Type B pancreatic cell (in vitro differentiated cells): ENCODE data around the gene GPRC5B. TPM values are rescaled to one million over a fixed set of nuclear protein-coding genes. Genes with fewer than 3 reads are reported as not detected.

Experiments
- DNase-seq: peaks from one replicate; pipeline ENCODE4 v3.0.0; 2021; ENCODE audit warnings: mixed read lengths; ENCODE audit not compliant: unreplicated experiment; ENCODE audit errors: extremely low spot score
- H3K27ac Mint-ChIP-seq: 2 replicates; pipeline ENCODE4 v1.8.0; 2021; ENCODE audit warnings: mild to moderate bottlenecking, mixed read lengths
- H3K27me3 Mint-ChIP-seq: 2 replicates; pipeline ENCODE4 v1.8.0; 2021; ENCODE audit warnings: mixed read lengths
- H3K36me3 Mint-ChIP-seq: 2 replicates; pipeline ENCODE4 v1.8.0; 2021; ENCODE audit warnings: mixed read lengths
- H3K4me1 Mint-ChIP-seq: one replicate; pipeline ENCODE4 v1.8.0; 2021; ENCODE audit warnings: mixed read lengths; ENCODE audit not compliant: unreplicated experiment
- H3K4me3 Mint-ChIP-seq: 2 replicates; pipeline ENCODE4 v1.8.0; 2021; ENCODE audit warnings: mild to moderate bottlenecking, mixed read lengths
- H3K9me3 Mint-ChIP-seq: 2 replicates; pipeline ENCODE4 v1.8.0; 2021; ENCODE audit warnings: mixed read lengths
- total RNA-seq: library from RNA; stranded (reverse); gene quantifications from 2 replicates; pipeline ENCODE4 v1.2.1, GENCODE V29; 2021; ENCODE audit warnings: low replicate concordance
- TF ChIP-seq, protein P1 (sequence below): fragments of 200-600 bp; sonication (generic); conservative IDR thresholded peaks from 2 replicates; pipeline ENCODE4 v1.5.0; 2021; ENCODE audit warnings: antibody characterized with exemption, mild to moderate bottlenecking

GPRC5B gene
- total RNA-seq, 1 donor from 2014 or later, result 53.8 TPM

DNA sequence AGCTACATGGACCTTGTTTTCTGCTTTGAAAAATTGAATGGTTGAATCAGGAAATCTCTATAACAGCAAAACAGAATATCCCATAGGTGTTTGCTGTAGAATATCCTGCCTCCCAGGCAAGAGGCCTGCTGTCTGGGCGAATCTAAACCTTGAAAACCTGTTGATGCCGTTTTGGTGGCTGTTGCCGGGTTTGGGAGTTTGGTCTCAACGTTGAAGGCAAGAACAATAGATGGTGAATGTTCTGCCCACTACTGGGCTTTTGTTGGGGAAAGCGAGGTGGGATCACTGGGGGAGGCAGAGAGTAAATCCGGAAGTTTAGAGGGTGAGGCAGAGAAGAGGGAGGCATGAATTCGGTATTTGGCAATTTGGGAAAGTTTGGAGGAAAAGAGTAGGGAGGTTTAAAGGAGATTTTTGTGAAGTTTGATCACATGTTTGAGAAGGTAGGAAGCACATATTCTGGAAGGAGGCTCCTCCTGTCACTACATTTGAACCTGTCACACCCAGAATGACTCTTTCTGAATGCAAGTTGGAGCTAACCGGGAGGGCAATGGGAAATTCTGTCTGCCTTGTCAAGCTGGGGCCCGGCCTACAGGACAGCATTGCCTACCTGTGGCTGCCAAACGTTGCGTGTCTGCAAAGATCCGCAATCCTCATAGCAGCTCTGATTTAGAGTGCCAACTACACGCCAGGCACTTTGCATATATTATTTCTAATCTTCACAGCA is 46.5 kb downstream of the GPRC5B start:
- TF ChIP-seq, protein P1, sequence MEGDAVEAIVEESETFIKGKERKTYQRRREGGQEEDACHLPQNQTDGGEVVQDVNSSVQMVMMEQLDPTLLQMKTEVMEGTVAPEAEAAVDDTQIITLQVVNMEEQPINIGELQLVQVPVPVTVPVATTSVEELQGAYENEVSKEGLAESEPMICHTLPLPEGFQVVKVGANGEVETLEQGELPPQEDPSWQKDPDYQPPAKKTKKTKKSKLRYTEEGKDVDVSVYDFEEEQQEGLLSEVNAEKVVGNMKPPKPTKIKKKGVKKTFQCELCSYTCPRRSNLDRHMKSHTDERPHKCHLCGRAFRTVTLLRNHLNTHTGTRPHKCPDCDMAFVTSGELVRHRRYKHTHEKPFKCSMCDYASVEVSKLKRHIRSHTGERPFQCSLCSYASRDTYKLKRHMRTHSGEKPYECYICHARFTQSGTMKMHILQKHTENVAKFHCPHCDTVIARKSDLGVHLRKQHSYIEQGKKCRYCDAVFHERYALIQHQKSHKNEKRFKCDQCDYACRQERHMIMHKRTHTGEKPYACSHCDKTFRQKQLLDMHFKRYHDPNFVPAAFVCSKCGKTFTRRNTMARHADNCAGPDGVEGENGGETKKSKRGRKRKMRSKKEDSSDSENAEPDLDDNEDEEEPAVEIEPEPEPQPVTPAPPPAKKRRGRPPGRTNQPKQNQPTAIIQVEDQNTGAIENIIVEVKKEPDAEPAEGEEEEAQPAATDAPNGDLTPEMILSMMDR, result no peak
- no peak for DNase-seq
- no peaks in the 10 kb centered on the region for H3K9me3 Mint-ChIP-seq
- peaks cover 15% of the 10 kb centered on the region for H3K4me1 Mint-ChIP-seq
- peaks cover 3% of the 10 kb centered on the region for H3K36me3 Mint-ChIP-seq
- H3K4me3 Mint-ChIP-seq, result no peak overlapping the region
- no peaks in the 10 kb centered on the region for H3K27me3 Mint-ChIP-seq
- H3K27ac Mint-ChIP-seq, result no peak overlapping the region

DNA sequence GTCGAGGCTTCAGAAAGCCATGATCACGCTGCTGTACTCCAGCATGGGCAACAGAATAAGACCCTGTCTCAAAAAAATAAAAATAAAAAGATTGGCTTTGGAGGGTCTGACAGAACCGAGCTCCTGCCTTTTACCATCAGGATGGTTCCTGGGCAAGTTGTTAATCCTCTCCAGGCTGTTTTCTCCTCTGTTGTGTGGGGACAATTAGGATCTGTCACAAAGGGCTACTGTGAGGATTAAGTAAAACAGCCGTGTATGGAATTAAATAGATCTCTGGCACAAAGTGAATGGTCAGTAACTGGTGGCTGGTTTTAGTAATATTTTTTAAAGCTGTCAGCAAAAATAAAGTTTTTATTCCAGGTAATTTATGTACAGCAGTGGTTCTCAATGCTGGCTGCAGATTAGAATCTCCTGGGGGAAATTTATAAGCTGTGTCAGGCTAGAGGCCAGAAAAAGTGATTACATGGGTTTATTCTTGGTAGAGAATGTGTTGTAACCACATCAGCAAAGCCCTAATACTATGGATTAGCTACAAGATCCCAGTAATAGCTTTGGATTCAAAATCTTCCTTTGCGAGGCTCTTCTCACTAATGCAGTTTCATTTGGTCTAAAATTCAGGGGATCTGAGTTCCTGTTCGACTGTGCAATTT is 47.2 kb downstream of the GPRC5B start:
- Mint-ChIP-seq H3K9me3 (no peaks in the 10 kb centered on the region), H3K27me3 (no peaks in the 10 kb centered on the region), H3K4me1 (peaks cover 13% of the 10 kb centered on the region), H3K27ac (no peak overlapping the region), H3K4me3 (no peak overlapping the region), H3K36me3 (peaks cover 9% of the 10 kb centered on the region)
- TF ChIP-seq, protein P1, result no peak
- DNase-seq, result no peak

DNA sequence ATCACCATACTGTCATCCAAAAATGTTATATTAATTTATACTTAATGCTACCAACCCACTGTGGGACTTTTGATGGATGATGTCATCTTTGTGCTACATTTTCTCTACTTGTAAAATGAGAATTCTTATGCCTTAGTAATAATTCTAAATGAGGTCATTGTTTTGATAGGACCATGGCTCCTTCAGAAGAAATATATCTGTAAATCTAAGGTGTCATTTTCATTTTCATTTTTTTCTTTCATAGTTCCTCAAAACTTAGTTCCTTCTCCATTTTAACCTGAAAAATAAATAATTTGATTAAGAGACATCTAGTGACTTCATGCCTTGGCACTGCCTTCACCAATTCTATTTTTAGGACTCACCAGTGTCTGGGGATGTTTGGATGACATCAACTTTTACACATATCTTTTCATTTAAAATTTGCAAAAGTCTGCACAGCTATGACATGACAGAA is 48.7 kb downstream of the GPRC5B start:
- H3K27ac Mint-ChIP-seq, result no peak overlapping the region

DNA sequence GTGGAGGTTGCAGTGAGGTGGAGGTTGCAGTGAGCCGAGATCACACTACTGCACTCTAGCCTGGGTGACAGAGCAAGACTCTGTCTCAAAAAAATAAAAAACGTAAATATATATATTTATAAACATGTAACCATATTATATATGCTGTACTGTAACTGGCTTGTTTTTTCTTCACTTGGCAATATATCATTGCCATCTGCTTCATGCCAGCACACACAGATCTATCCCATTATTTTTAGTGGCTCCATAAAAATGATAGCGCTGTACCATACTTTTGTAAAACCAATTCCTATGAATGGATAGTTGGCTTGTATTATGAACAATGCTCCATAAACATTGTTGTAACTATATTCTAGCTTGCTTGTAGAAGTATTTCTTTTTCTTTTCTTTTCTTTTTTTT is 49.5 kb downstream of the GPRC5B start:
- Mint-ChIP-seq H3K27ac (no peak overlapping the region), H3K27me3 (no peaks in the 10 kb centered on the region), H3K4me3 (no peak overlapping the region), H3K4me1 (peaks cover 13% of the 10 kb centered on the region), H3K36me3 (peaks cover 9% of the 10 kb centered on the region), H3K9me3 (no peaks in the 10 kb centered on the region)
- DNase-seq, result no peak
- TF ChIP-seq, protein P1, result no peak

More for the DNA sequence above, 48.7 kb downstream of the GPRC5B start:
- Mint-ChIP-seq H3K27me3 (no peaks in the 10 kb centered on the region), H3K4me1 (peaks cover 13% of the 10 kb centered on the region), H3K4me3 (no peak overlapping the region), H3K36me3 (peaks cover 9% of the 10 kb centered on the region), H3K9me3 (no peaks in the 10 kb centered on the region)
- no peak for DNase-seq
- TF ChIP-seq, protein P1, result no peak

DNA sequence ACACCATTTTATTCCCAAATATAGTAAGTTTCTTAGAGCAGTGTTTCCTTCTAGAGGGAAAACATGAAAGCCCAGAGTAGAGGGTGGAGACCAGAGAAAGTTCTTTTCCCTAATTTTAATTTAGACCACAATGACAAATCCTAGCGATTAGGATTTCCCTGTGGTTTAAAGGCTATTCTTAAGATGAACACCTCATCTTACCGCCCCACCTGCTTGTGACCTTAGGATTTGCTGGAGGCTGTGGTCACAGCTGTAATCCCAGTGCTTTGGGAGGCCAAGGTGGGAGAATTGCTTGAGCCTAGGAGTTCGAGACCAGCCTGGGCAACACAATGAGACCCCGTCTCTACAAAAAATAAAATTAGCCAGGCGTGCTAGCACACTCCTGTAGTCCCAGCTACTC is 51.1 kb downstream of the GPRC5B start:
- Mint-ChIP-seq H3K27ac (no peak overlapping the region), H3K4me1 (peaks cover 13% of the 10 kb centered on the region), H3K4me3 (no peak overlapping the region), H3K36me3 (peaks cover 9% of the 10 kb centered on the region), H3K9me3 (no peaks in the 10 kb centered on the region), H3K27me3 (no peaks in the 10 kb centered on the region)
- DNase-seq, result no peak
- TF ChIP-seq, protein P1, result no peak
